IMR-90 (cell line): ENCODE measurements around the gene KCTD4. TPM values are rescaled to one million over a fixed set of nuclear protein-coding genes. Genes with fewer than 3 reads are reported as not detected.

Experiments used
- ATAC-seq: fragments of 200-7000 bp; cut with Tn5 transposase; 2 replicates; pipeline ENCODE4 v1.9.1; 2020; ENCODE audit warnings: low read depth, mild to moderate bottlenecking, moderate library complexity
- BruUV-seq: library from RNA; stranded (reverse); fragments of 400-500 nt; replicated peaks from 2 replicates; lab custom pipeline; 2021; lab: Mats Ljungman, UMichigan
- CTCF ChIA-PET: fragments of 300-600 bp; formaldehyde crosslinking; extraction: SDS; loops from one replicate; lab custom pipeline; 2021; ENCODE audit warnings: antibody characterized with exemption; lab: Yijun Ruan, JAX
- POLR2A ChIA-PET: fragments of 300-600 bp; sonication (Branson Sonifier 250); formaldehyde crosslinking; loops from one replicate; lab custom pipeline; 2022; ENCODE audit warnings: antibody characterized with exemption; ENCODE audit not compliant: unreplicated experiment; lab: Charles Lee
- DNase-seq: peaks from one replicate; pipeline ENCODE4 v3.0.0; 2013
- H2AFZ ChIP-seq: replicated peaks from 2 replicates; pipeline ENCODE3; 2013; ENCODE audit warnings: low read length, mild to moderate bottlenecking; ENCODE audit not compliant: poor library complexity
- H2AK5ac ChIP-seq: 2 replicates; pipeline ENCODE4 v1.6.1; 2013; ENCODE audit warnings: low read depth, low read length, inconsistent platforms
- H2AK9ac ChIP-seq: replicated peaks from 2 replicates; pipeline ENCODE3; 2013; ENCODE audit warnings: mild to moderate bottlenecking, low read depth, low read length, moderate library complexity; ENCODE audit not compliant: poor library complexity
- H2BK120ac ChIP-seq: 2 replicates; pipeline ENCODE4 v1.6.1; 2013; ENCODE audit warnings: low read depth, low read length, inconsistent platforms
- H2BK15ac ChIP-seq: 3 replicates; pipeline ENCODE4 v1.6.1; 2013; ENCODE audit warnings: low read depth, low read length, inconsistent platforms
- H2BK20ac ChIP-seq: 2 replicates; pipeline ENCODE4 v1.6.1; 2013; ENCODE audit warnings: low read depth, mild to moderate bottlenecking, inconsistent platforms, low read length, moderate library complexity
- H2BK5ac ChIP-seq: 2 replicates; pipeline ENCODE4 v1.6.1; 2013; ENCODE audit warnings: mild to moderate bottlenecking, low read depth, low read length, inconsistent platforms; ENCODE audit not compliant: poor library complexity, severe bottlenecking
- H3K14ac ChIP-seq: replicated peaks from 2 replicates; pipeline ENCODE4 v1.6.1; 2013; ENCODE audit warnings: low read depth, low read length, inconsistent platforms
- H3K18ac ChIP-seq: 2 replicates; pipeline ENCODE4 v1.6.1; 2013; ENCODE audit warnings: low read depth, low read length, control low read depth
- H3K23ac ChIP-seq: 2 replicates; pipeline ENCODE4 v1.6.1; 2013; ENCODE audit warnings: low read depth, low read length, inconsistent platforms
- H3K27ac ChIP-seq: 2 replicates; pipeline ENCODE4 v1.5.1; 2013; ENCODE audit warnings: mild to moderate bottlenecking, control low read depth, low read length; ENCODE audit not compliant: insufficient read depth
- H3K27me3 ChIP-seq: 2 replicates; pipeline ENCODE4 v1.6.1; 2013; ENCODE audit warnings: low read length; ENCODE audit not compliant: control insufficient read depth, insufficient read depth
- H3K36me3 ChIP-seq: 2 replicates; pipeline ENCODE4 v1.6.1; 2013; ENCODE audit warnings: low read length, mixed read lengths; ENCODE audit not compliant: control insufficient read depth, insufficient read depth
- H3K4ac ChIP-seq: 2 replicates; pipeline ENCODE4 v1.6.1; 2013; ENCODE audit warnings: low read depth, low read length, inconsistent platforms
- H3K4me1 ChIP-seq: 2 replicates; pipeline ENCODE4 v1.6.1; 2013; ENCODE audit warnings: low read length, mixed read lengths; ENCODE audit not compliant: control insufficient read depth, insufficient read depth
- H3K4me2 ChIP-seq: 2 replicates; pipeline ENCODE4 v1.6.1; 2013; ENCODE audit warnings: low read depth, mild to moderate bottlenecking, control low read depth, low read length, moderate library complexity
- H3K4me3 ChIP-seq: 2 replicates; pipeline ENCODE4 v1.5.1; 2013; ENCODE audit warnings: low read depth, mild to moderate bottlenecking, control low read depth, low read length, moderate library complexity; ENCODE audit not compliant: insufficient read depth
- H3K56ac ChIP-seq: 2 replicates; pipeline ENCODE4 v1.6.1; 2013; ENCODE audit warnings: low read length, inconsistent platforms; ENCODE audit not compliant: insufficient read depth; ENCODE audit errors: extremely low read depth
- H3K79me1 ChIP-seq, 2 experiments: 2 replicates each; pipeline ENCODE4 v1.6.1; 2013; ENCODE audit warnings: low read length in 2 of 2, inconsistent platforms in 1 of 2, low read depth in 1 of 2
- H3K9ac ChIP-seq: 2 replicates; pipeline ENCODE4 v1.6.1; 2013; ENCODE audit warnings: low read depth, low read length, control low read depth
- H3K9me1 ChIP-seq: 2 replicates; pipeline ENCODE4 v1.6.1; 2013; ENCODE audit warnings: low read length, inconsistent platforms; ENCODE audit not compliant: insufficient read depth
- H3K9me3 ChIP-seq: 2 replicates; pipeline ENCODE4 v1.6.1; 2013; ENCODE audit warnings: low read length; ENCODE audit not compliant: control insufficient read depth, insufficient read depth
- H4K20me1 ChIP-seq: 2 replicates; pipeline ENCODE4 v1.6.1; 2013; ENCODE audit warnings: low read length, inconsistent platforms; ENCODE audit not compliant: insufficient read depth
- H4K5ac ChIP-seq: 2 replicates; pipeline ENCODE4 v1.6.1; 2013; ENCODE audit warnings: mild to moderate bottlenecking, low read depth, low read length, control low read depth
- H4K8ac ChIP-seq, 2 experiments: 2 replicates each; pipeline ENCODE4 v1.6.1; 2013; ENCODE audit warnings: low read depth in 2 of 2, low read length in 2 of 2, control low read depth in 1 of 2, inconsistent platforms in 1 of 2
- H4K91ac ChIP-seq: 2 replicates; pipeline ENCODE4 v1.6.1; 2013; ENCODE audit warnings: low read depth, low read length, inconsistent platforms; ENCODE audit not compliant: insufficient read depth
- BHLHE40 ChIP-seq: fragments of 150-350 bp; IDR thresholded peaks from 2 replicates; pipeline ENCODE4 v1.6.1; 2016; ENCODE audit warnings: mild to moderate bottlenecking, low read depth, low read length
- CEBPB ChIP-seq: IDR thresholded peaks from 2 replicates; pipeline ENCODE4 v1.6.1; 2012; ENCODE audit warnings: low read depth, low read length, improper control_type of control experiment
- CTCF ChIP-seq: conservative IDR thresholded peaks from 2 replicates; pipeline ENCODE4 v1.5.1; 2012; ENCODE audit warnings: mild to moderate bottlenecking, low read depth, low read length, improper control_type of control experiment
- FOS ChIP-seq: fragments of 150-350 bp; IDR thresholded peaks from 2 replicates; pipeline ENCODE4 v1.6.1; 2016; ENCODE audit warnings: low read depth, low read length
- MAZ ChIP-seq: IDR thresholded peaks from 2 replicates; pipeline ENCODE4 v1.6.1; 2012; ENCODE audit warnings: low read depth, mild to moderate bottlenecking, low read length, improper control_type of control experiment, moderate library complexity, borderline replicate concordance
- NFE2L2 ChIP-seq: fragments of 150-350 bp; IDR thresholded peaks from 2 replicates; pipeline ENCODE4 v1.6.1; 2016; ENCODE audit warnings: low read depth, mild to moderate bottlenecking, low read length
- POLR2A ChIP-seq: IDR thresholded peaks from 2 replicates; pipeline ENCODE4 v1.6.1; 2012; ENCODE audit warnings: mild to moderate bottlenecking, low read depth, low read length
- RAD21 ChIP-seq: IDR thresholded peaks from 2 replicates; pipeline ENCODE4 v1.6.1; 2012; ENCODE audit warnings: low read length, improper control_type of control experiment
- RCOR1 ChIP-seq: IDR thresholded peaks from 2 replicates; pipeline ENCODE4 v1.6.1; 2012; ENCODE audit warnings: mild to moderate bottlenecking, low read length, improper control_type of control experiment; ENCODE audit not compliant: insufficient replicate concordance
- RFX5 ChIP-seq: IDR thresholded peaks from 2 replicates; pipeline ENCODE4 v1.8.0; 2012; ENCODE audit warnings: low read depth, mild to moderate bottlenecking, low read length, moderate library complexity
- SMC3 ChIP-seq: fragments of 150-350 bp; IDR thresholded peaks from 2 replicates; pipeline ENCODE4 v1.6.1; 2016; ENCODE audit warnings: low read depth, mild to moderate bottlenecking, antibody characterized with exemption, low read length, moderate library complexity
- USF2 ChIP-seq: fragments of 150-350 bp; IDR thresholded peaks from 2 replicates; pipeline ENCODE4 v1.6.1; 2017; ENCODE audit warnings: mild to moderate bottlenecking, antibody characterized with exemption, low read length, low read depth
- WGBS, 2 experiments: methylation state at CpG; one replicate each; pipeline versions ENCODE4 v1.1.5 to v1.1.7; 2013; ENCODE audit warnings: missing lambda C conversion rate in 2 of 2; ENCODE audit not compliant: insufficient read length in 1 of 2; ENCODE audit errors: extremely low coverage in 2 of 2; 5-methylcytosine and 5-hydroxymethylcytosine counted together
- dilution Hi-C: fragments of 300-500 bp; cut with HindIII; formaldehyde crosslinking; loops from one replicate; pipeline ENCODE4 v1.14.3; 2018; ENCODE audit warnings: low sequenced_read_pairs; ENCODE audit not compliant: unreplicated experiment
- in situ Hi-C: fragments of 300-500 bp; cut with MboI; formaldehyde crosslinking; loops from 3 replicates; pipeline ENCODE4 v1.14.3; 2019; ENCODE audit warnings: low sequenced_read_pairs, inconsistent platforms, mixed read lengths
- intact Hi-C: fragments of 100-400 bp; cut with micrococcal nuclease; formaldehyde crosslinking; loops from 2 replicates; pipeline ENCODE4 v1.10.0; 2022
- polyA plus RNA-seq, 3 experiments: library from polyadenylated mRNA; depleted of rRNA; stranded (reverse); fragments of >200 nt; gene quantifications; 2 replicates each; pipeline ENCODE4 v1.2.3, GENCODE V29; 2012; ENCODE audit warnings: low replicate concordance in 1 of 3
- total RNA-seq: library from RNA; depleted of rRNA; stranded (reverse); fragments of >200 nt; gene quantifications from 2 replicates; pipeline ENCODE4 v1.2.3, GENCODE V29; 2012

Gene KCTD4
- total and polyA plus RNA-seq, 2 of the 4 experiments (the other 2 are of a cell fraction) = 0.53 to 0.72 TPM

GRCh38 chr13:45184693-45185092, 16.2 kb downstream of the KCTD4 start:
- no peak overlapping the region for H3K27ac ChIP-seq
- H3K4me2 ChIP-seq = no peak overlapping the region
- H3K14ac ChIP-seq = no peak overlapping the region
- no peak overlapping the region for H3K4ac ChIP-seq
- H3K18ac ChIP-seq = no peak overlapping the region
- no peak overlapping the region for H3K9ac ChIP-seq
- ATAC-seq (no peak), DNase-seq (no peak)
- H2AFZ ChIP-seq = no peak overlapping the region
- no TSS peak for BruUV-seq
- ChIA-PET POLR2A (no interaction called here), CTCF (interaction anchor here (0.8 kb wide), 1 partner anchor 211 kb away, joined by 3 read pairs; no protein-coding TSS in a partner anchor)
- intact Hi-C loops = no loop called here
- no peak overlapping the region for H2BK15ac ChIP-seq
- no peak overlapping the region for H2AK5ac ChIP-seq
- H3K79me1 ChIP-seq = peaks cover 17 to 41% of the 10 kb centered on the region in 2 experiments
- H2AK9ac ChIP-seq = no peak overlapping the region
- WGBS, 2 experiments = 100% methylated on average over 1 of the region's 5 CpGs; no CpG with 5 or more reads in 1 of the 2 experiments
- no peak for TF ChIP-seq CEBPB
- TF ChIP-seq SMC3 = no peak
- TF ChIP-seq RFX5 = no peak
- TF ChIP-seq CTCF = no peak
- no peak for TF ChIP-seq RCOR1
- no peak for TF ChIP-seq MAZ
- TF ChIP-seq RAD21 = no peak
- no peak for TF ChIP-seq FOS
- TF ChIP-seq POLR2A = no peak
- TF ChIP-seq USF2 = no peak
- TF ChIP-seq BHLHE40 = no peak
- TF ChIP-seq NFE2L2 = no peak
- H4K8ac ChIP-seq = no peak overlapping the region
- no peaks in the 10 kb centered on the region for H3K9me1 ChIP-seq
- no peaks in the 10 kb centered on the region for H3K27me3 ChIP-seq
- no peak overlapping the region for H4K91ac ChIP-seq
- H2BK5ac ChIP-seq = no peak overlapping the region
- no peaks in the 10 kb centered on the region; the same call in 1 of the 2 replicates for H3K9me3 ChIP-seq
- H4K5ac ChIP-seq = no peak overlapping the region
- H2BK120ac ChIP-seq = no peak overlapping the region
- no peak overlapping the region for H3K4me3 ChIP-seq
- in situ Hi-C loops = no loop called here
- dilution Hi-C loops = no loop called here
- H3K23ac ChIP-seq = no peak overlapping the region
- H3K4me1 ChIP-seq = peaks cover 3% of the 10 kb centered on the region; the same call in 1 of the 2 replicates
- H2BK20ac ChIP-seq = no peak overlapping the region
- no peaks in the 10 kb centered on the region for H4K20me1 ChIP-seq
- H3K36me3 ChIP-seq = peaks cover 6% of the 10 kb centered on the region
- H3K56ac ChIP-seq = no peak overlapping the region; the same call in 1 of the 2 replicates
